HEK293 (cell line): ENCODE results near the gene ZNF654.

Experiments used
- CTCF ChIA-PET: fragments of 350-600 bp; formaldehyde crosslinking; extraction: SDS; loops from one replicate; lab custom pipeline; 2021; ENCODE audit warnings: antibody characterized with exemption; lab: Yijun Ruan, JAX
- POLR2A ChIA-PET: fragments of 300-600 bp; formaldehyde crosslinking; extraction: SDS; loops from one replicate; lab custom pipeline; 2020; ENCODE audit warnings: antibody characterized with exemption, inconsistent platforms; lab: Yijun Ruan, JAX
- H3K27ac ChIP-seq: fragments of 200-500 bp; sonication (Bioruptor generic); 2 replicates; pipeline ENCODE4 v1.5.1; 2014; ENCODE audit warnings: low read depth, low read length, control low read depth, inconsistent platforms; ENCODE audit errors: extremely low read depth
- H3K36me3 ChIP-seq, 2 experiments: fragments of 200-500 bp in 1 of 2; sonication (Bioruptor generic) in 1 of 2; 1 replicate in 1 of 2; 2 replicates in 1 of 2; pipeline ENCODE4 v1.5.1; 2014 to 2017; ENCODE audit warnings: inconsistent platforms in 2 of 2, low read length in 2 of 2; ENCODE audit not compliant: control insufficient read depth in 2 of 2, insufficient read depth in 1 of 2
- H3K4me1 ChIP-seq: fragments of 200-500 bp; sonication (Bioruptor generic); 2 replicates; pipeline ENCODE4 v1.5.1; 2014; ENCODE audit warnings: mild to moderate bottlenecking, low read length, inconsistent platforms; ENCODE audit not compliant: control insufficient read depth, insufficient read depth
- H3K4me3 ChIP-seq: 2 replicates; pipeline ENCODE4 v1.5.1; 2011; ENCODE audit warnings: low read depth, mild to moderate bottlenecking, control low read depth, low read length, moderate library complexity
- H3K9me3 ChIP-seq: fragments of 200-500 bp; sonication (Bioruptor generic); 2 replicates; pipeline ENCODE4 v1.5.1; 2014; ENCODE audit warnings: low read depth, low read length, inconsistent platforms; ENCODE audit not compliant: control insufficient read depth, insufficient read depth
- AEBP2 ChIP-seq: fragments of 450-650 bp; formaldehyde crosslinking; IDR thresholded peaks from 2 replicates; pipeline ENCODE4 v1.5.1; 2016; ENCODE audit warnings: missing biosample characterization, missing genetic modification characterization, borderline replicate concordance
- BCL11A ChIP-seq: fragments of 450-650 bp; formaldehyde crosslinking; IDR thresholded peaks from 2 replicates; pipeline ENCODE4 v1.5.1; 2016; ENCODE audit warnings: low read depth, missing biosample characterization, missing genetic modification characterization
- GFI1B ChIP-seq: fragments of 450-650 bp; formaldehyde crosslinking; IDR thresholded peaks from 2 replicates; pipeline ENCODE4 v1.5.1; 2016; ENCODE audit warnings: missing biosample characterization, missing genetic modification characterization
- GLI2 ChIP-seq: fragments of 450-650 bp; formaldehyde crosslinking; IDR thresholded peaks from 2 replicates; pipeline ENCODE4; 2017; ENCODE audit warnings: missing biosample characterization, missing genetic modification characterization, low read depth, borderline replicate concordance
- GLIS1 ChIP-seq: fragments of 450-650 bp; formaldehyde crosslinking; IDR thresholded peaks from 2 replicates; pipeline ENCODE4 v1.5.1; 2016; ENCODE audit warnings: missing biosample characterization, missing genetic modification characterization
- KLF16 ChIP-seq: fragments of 450-650 bp; formaldehyde crosslinking; IDR thresholded peaks from 2 replicates; pipeline ENCODE4 v1.5.1; 2017; ENCODE audit warnings: missing biosample characterization, missing genetic modification characterization
- SP2 ChIP-seq: fragments of 450-650 bp; formaldehyde crosslinking; IDR thresholded peaks from 2 replicates; pipeline ENCODE4 v1.5.1; 2016; ENCODE audit warnings: missing biosample characterization, missing genetic modification characterization
- SP3 ChIP-seq: fragments of 450-650 bp; formaldehyde crosslinking; IDR thresholded peaks from 2 replicates; pipeline ENCODE4 v1.5.1; 2016; ENCODE audit warnings: missing biosample characterization, missing genetic modification characterization
- ZFP41 ChIP-seq: fragments of 450-650 bp; formaldehyde crosslinking; IDR thresholded peaks from 2 replicates; pipeline ENCODE4 v1.5.1; 2016; ENCODE audit warnings: missing biosample characterization, missing genetic modification characterization, borderline replicate concordance
- ZIC2 ChIP-seq: fragments of 450-650 bp; formaldehyde crosslinking; IDR thresholded peaks from 2 replicates; pipeline ENCODE4 v1.5.1; 2016; ENCODE audit warnings: missing biosample characterization, missing genetic modification characterization
- ZNF214 ChIP-seq: fragments of 450-650 bp; formaldehyde crosslinking; IDR thresholded peaks from 2 replicates; pipeline ENCODE4 v1.5.1; 2017; ENCODE audit warnings: missing biosample characterization, mild to moderate bottlenecking, missing genetic modification characterization, borderline replicate concordance
- ZNF221 ChIP-seq: fragments of 450-650 bp; formaldehyde crosslinking; IDR thresholded peaks from 2 replicates; pipeline ENCODE4 v1.5.1; 2017; ENCODE audit warnings: missing biosample characterization, missing genetic modification characterization, borderline replicate concordance
- ZNF266 ChIP-seq: fragments of 450-650 bp; formaldehyde crosslinking; IDR thresholded peaks from 2 replicates; pipeline ENCODE4 v1.5.1; 2016; ENCODE audit warnings: missing biosample characterization, missing genetic modification characterization, low read depth
- ZNF350 ChIP-seq: fragments of 450-650 bp; formaldehyde crosslinking; IDR thresholded peaks from 2 replicates; pipeline ENCODE4 v1.5.0; 2017; ENCODE audit warnings: missing biosample characterization, mild to moderate bottlenecking, missing genetic modification characterization
- ZNF404 ChIP-seq: fragments of 450-650 bp; formaldehyde crosslinking; IDR thresholded peaks from 2 replicates; pipeline ENCODE4 v1.5.1; 2017; ENCODE audit warnings: missing biosample characterization, missing genetic modification characterization
- ZNF48 ChIP-seq: fragments of 450-650 bp; formaldehyde crosslinking; IDR thresholded peaks from 2 replicates; pipeline ENCODE4 v1.5.1; 2016; ENCODE audit warnings: missing biosample characterization, missing genetic modification characterization
- ZNF555 ChIP-seq: fragments of 450-650 bp; formaldehyde crosslinking; conservative IDR thresholded peaks from 2 replicates; pipeline ENCODE4 v1.5.1; 2017; ENCODE audit warnings: missing biosample characterization, mild to moderate bottlenecking, missing genetic modification characterization, inconsistent platforms
- ZNF571 ChIP-seq: fragments of 450-650 bp; formaldehyde crosslinking; IDR thresholded peaks from 2 replicates; pipeline ENCODE4 v1.5.0; 2017; ENCODE audit warnings: missing biosample characterization, missing genetic modification characterization
- ZNF645 ChIP-seq: fragments of 450-650 bp; formaldehyde crosslinking; IDR thresholded peaks from 2 replicates; pipeline ENCODE4; 2016; ENCODE audit warnings: missing biosample characterization, missing genetic modification characterization
- ZNF701 ChIP-seq: fragments of 450-650 bp; formaldehyde crosslinking; IDR thresholded peaks from 2 replicates; pipeline ENCODE4 v1.5.1; 2016; ENCODE audit warnings: missing biosample characterization, missing genetic modification characterization
- ZXDB ChIP-seq: fragments of 450-650 bp; formaldehyde crosslinking; IDR thresholded peaks from 2 replicates; pipeline ENCODE4 v1.5.1; 2016; ENCODE audit warnings: missing biosample characterization, missing genetic modification characterization
- TF ChIP-seq, protein P1 (sequence below): fragments of 450-650 bp; formaldehyde crosslinking; IDR thresholded peaks from 2 replicates; pipeline ENCODE4 v1.5.1; 2016; ENCODE audit warnings: missing biosample characterization, missing genetic modification characterization
- TF ChIP-seq, protein P2 (sequence below): fragments of 450-650 bp; formaldehyde crosslinking; IDR thresholded peaks from 2 replicates; pipeline ENCODE4 v1.5.1; 2017; ENCODE audit warnings: missing biosample characterization, mild to moderate bottlenecking, missing genetic modification characterization, moderate library complexity
- TF ChIP-seq, protein P3 (sequence below): fragments of 450-650 bp; formaldehyde crosslinking; IDR thresholded peaks from 2 replicates; pipeline ENCODE4 v1.5.1; 2017; ENCODE audit warnings: missing biosample characterization, missing genetic modification characterization

Gene ZNF654

DNA sequence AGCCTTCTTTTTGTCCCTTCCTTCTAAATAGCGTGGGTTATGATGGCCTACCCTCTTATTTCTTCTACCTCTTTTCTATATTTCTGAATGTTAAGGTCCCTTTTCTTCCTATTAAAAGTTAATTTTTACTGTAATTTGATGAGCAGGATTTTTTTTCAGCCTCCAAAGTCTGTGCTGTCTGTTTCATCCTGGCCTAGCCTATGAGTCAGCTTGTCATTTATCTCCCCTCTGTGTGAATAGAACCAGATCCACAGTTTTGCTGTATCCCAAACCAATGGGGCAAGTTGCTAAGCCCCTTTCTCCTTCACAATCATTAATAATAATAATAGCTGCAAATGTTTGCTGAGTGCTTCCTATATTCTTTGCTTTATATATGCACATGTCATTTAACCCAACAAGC, 72.6 kb downstream of the ZNF654 start (continued):
- TF ChIP-seq KLF16 (tag by site-specific recombination) (no peak), ZFP41 (tag by site-specific recombination) (no peak), GFI1B (tag by site-specific recombination) (no peak), ZNF404 (tag by site-specific recombination) (no peak), ZNF645 (tag by site-specific recombination) (no peak)
- TF ChIP-seq, protein P1, sequence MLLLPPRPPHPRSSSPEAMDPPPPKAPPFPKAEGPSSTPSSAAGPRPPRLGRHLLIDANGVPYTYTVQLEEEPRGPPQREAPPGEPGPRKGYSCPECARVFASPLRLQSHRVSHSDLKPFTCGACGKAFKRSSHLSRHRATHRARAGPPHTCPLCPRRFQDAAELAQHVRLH (tag by site-specific recombination), result no peak
- TF ChIP-seq, protein P2, sequence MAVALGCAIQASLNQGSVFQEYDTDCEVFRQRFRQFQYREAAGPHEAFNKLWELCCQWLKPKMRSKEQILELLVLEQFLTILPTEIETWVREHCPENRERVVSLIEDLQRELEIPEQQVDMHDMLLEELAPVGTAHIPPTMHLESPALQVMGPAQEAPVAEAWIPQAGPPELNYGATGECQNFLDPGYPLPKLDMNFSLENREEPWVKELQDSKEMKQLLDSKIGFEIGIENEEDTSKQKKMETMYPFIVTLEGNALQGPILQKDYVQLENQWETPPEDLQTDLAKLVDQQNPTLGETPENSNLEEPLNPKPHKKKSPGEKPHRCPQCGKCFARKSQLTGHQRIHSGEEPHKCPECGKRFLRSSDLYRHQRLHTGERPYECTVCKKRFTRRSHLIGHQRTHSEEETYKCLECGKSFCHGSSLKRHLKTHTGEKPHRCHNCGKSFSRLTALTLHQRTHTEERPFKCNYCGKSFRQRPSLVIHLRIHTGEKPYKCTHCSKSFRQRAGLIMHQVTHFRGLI, result no peak

GRCh38 chr3:88132894-88133293, 73.8 kb downstream of the ZNF654 start:
- CTCF ChIA-PET, result interaction anchor here (2.1 kb wide), 1 partner anchor 20 kb away, joined by 7 read pairs; no protein-coding TSS in a partner anchor
- Histone ChIP-seq H3K36me3 (peaks cover 6 to 31% of the 10 kb centered on the region in 2 experiments; a peak in 2 of 3 replicates), H3K4me1 (peaks cover 6% of the 10 kb centered on the region; the same call in 1 of the 2 replicates), H3K4me3 (no peak overlapping the region), H3K9me3 (no peaks in the 10 kb centered on the region), H3K27ac (no peak overlapping the region)
- TF ChIP-seq ZNF571 (tag by site-specific recombination), result no peak
- TF ChIP-seq ZNF221 (tag by site-specific recombination), result no peak
- TF ChIP-seq ZXDB (tag by site-specific recombination), result no peak
- no peak for TF ChIP-seq GLIS1 (tag by site-specific recombination)
- TF ChIP-seq GLI2, result no peak
- TF ChIP-seq ZNF214, result no peak
- TF ChIP-seq, protein P3, sequence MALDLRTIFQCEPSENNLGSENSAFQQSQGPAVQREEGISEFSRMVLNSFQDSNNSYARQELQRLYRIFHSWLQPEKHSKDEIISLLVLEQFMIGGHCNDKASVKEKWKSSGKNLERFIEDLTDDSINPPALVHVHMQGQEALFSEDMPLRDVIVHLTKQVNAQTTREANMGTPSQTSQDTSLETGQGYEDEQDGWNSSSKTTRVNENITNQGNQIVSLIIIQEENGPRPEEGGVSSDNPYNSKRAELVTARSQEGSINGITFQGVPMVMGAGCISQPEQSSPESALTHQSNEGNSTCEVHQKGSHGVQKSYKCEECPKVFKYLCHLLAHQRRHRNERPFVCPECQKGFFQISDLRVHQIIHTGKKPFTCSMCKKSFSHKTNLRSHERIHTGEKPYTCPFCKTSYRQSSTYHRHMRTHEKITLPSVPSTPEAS (tag by site-specific recombination), result no peak
- no peak for TF ChIP-seq SP3 (tag by site-specific recombination)
- no peak for TF ChIP-seq AEBP2
- no peak for TF ChIP-seq ZNF701 (tag by site-specific recombination)
- TF ChIP-seq BCL11A (tag by site-specific recombination), result no peak
- TF ChIP-seq ZNF555, result no peak
- TF ChIP-seq ZNF266 (tag by site-specific recombination), result no peak
- no peak for TF ChIP-seq SP2 (tag by site-specific recombination)
- no peak for TF ChIP-seq ZIC2 (tag by site-specific recombination)
- no peak for TF ChIP-seq ZNF350 (tag by site-specific recombination)
- TF ChIP-seq ZNF48 (tag by site-specific recombination), result no peak
- POLR2A ChIA-PET, result no interaction called here
